Measurements from ENCODE around the gene NPAS2. TPM values are rescaled to one million over a fixed set of nuclear protein-coding genes. Genes with fewer than 3 reads are reported as not detected.

The NPAS2 gene
- polyA plus RNA-seq, 1 experiment = 13.5 TPM

GRCh38 chr2:100852999-100853908, 33.3 kb downstream of the NPAS2 start:
- no peaks in the 10 kb centered on the region for H3K27me3 ChIP-seq (ENCODE audit: control insufficient read depth, insufficient read depth, low read length)
- H3K4me3 ChIP-seq (ENCODE audit: low read depth, low read length) = no peak overlapping the region
- no peak for TF ChIP-seq CTCF (IDR thresholded peaks at IDR 0.05; ENCODE audit: low read depth, low read length)
- DNase-seq (ENCODE audit: low read depth, low spot score) = no peak
- no peak overlapping the region for H3K27ac ChIP-seq (ENCODE audit: low read depth, low read length)
- POLR2A ChIA-PET = interaction anchor here (0.5 kb wide), 1 partner anchor 24 kb away, joined by 5 read pairs; no protein-coding TSS in a partner anchor
- H3K9me3 ChIP-seq (ENCODE audit: control insufficient read depth, insufficient read depth, low read length) = no peaks in the 10 kb centered on the region
- CTCF ChIA-PET = interaction anchor here (1.1 kb wide), 1 partner anchor 32 kb away, joined by 8 read pairs; no protein-coding TSS in a partner anchor

GRCh38 chr2:100853909-100854810, 34.2 kb downstream of the NPAS2 start:
- DNase-seq (ENCODE audit: low read depth, low spot score) = no peak
- no peak for TF ChIP-seq CTCF (IDR thresholded peaks at IDR 0.05; ENCODE audit: low read depth, low read length)
- ChIA-PET CTCF (no interaction called here), POLR2A (no interaction called here)
- Histone ChIP-seq H3K4me3 (ENCODE audit: low read depth, low read length) (no peak overlapping the region), H3K9me3 (ENCODE audit: control insufficient read depth, insufficient read depth, low read length) (no peaks in the 10 kb centered on the region), H3K27ac (ENCODE audit: low read depth, low read length) (no peak overlapping the region), H3K27me3 (ENCODE audit: control insufficient read depth, insufficient read depth, low read length) (no peaks in the 10 kb centered on the region)

DNA sequence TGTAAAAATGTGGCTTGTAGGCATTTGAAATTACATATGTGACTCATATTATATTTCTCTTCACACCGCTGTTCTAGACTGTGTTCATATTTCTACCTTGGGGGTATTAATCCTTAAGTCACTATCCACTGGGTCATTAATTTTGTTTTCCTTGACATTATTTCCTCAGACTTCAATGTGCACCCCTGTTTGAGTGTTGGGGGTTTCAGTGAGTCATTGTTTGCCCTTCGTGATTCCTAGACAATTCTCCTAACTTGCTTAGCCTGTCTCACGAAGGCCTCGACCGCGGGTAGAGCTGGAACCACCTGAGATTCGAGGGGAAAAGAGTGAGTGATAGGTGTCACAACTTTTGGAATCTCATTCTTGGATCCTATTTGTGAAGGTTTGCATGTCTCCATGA, 35.1 kb downstream of the NPAS2 start:
- Histone ChIP-seq H3K27me3 (ENCODE audit: control insufficient read depth, insufficient read depth, low read length) (no peaks in the 10 kb centered on the region), H3K4me3 (ENCODE audit: low read depth, low read length) (no peak overlapping the region), H3K27ac (ENCODE audit: low read depth, low read length) (no peak overlapping the region), H3K9me3 (ENCODE audit: control insufficient read depth, insufficient read depth, low read length) (no peaks in the 10 kb centered on the region)
- TF ChIP-seq CTCF (IDR thresholded peaks at IDR 0.05; ENCODE audit: low read depth, low read length) = no peak
- no peak for DNase-seq (ENCODE audit: low read depth, low spot score)
- ChIA-PET CTCF (interaction anchor here (1.3 kb wide), 1 partner anchor 36 kb away, joined by 3 read pairs; no protein-coding TSS in a partner anchor), POLR2A (no interaction called here)

- no peak for TF ChIP-seq CTCF (IDR thresholded peaks at IDR 0.05; ENCODE audit: low read depth, low read length)
- no peak overlapping the region for H3K4me3 ChIP-seq (ENCODE audit: low read depth, low read length)
- no peak overlapping the region for H3K27ac ChIP-seq (ENCODE audit: low read depth, low read length)
- DNase-seq (ENCODE audit: low read depth, low spot score) = no peak
- ChIA-PET CTCF (interaction anchor here (0.6 to 1.3 kb wide), 2 partner anchors 37 to 120 kb away, joined by 3 to 7 read pairs; no protein-coding TSS in a partner anchor), POLR2A (no interaction called here)
- H3K9me3 ChIP-seq (ENCODE audit: control insufficient read depth, insufficient read depth, low read length) = no peaks in the 10 kb centered on the region
- H3K27me3 ChIP-seq (ENCODE audit: control insufficient read depth, insufficient read depth, low read length) = no peaks in the 10 kb centered on the region
These were observed 35.7 kb downstream of the NPAS2 start for GRCh38 chr2:100855606-100856005.

Measured in AG04450 (cell line).